GM18505 (cell line): ENCODE measurements around the gene IFITM10.

Experiments used
- ATAC-seq: cut with Tn5 transposase; IDR thresholded peaks from one replicate; pipeline ENCODE4 v1.9.1; 2021; ENCODE audit not compliant: unreplicated experiment
- POLR2A ChIP-seq: IDR thresholded peaks from 4 replicates; pipeline ENCODE4 v1.6.1; 2011; ENCODE audit warnings: borderline replicate concordance; ENCODE audit not compliant: insufficient read depth, insufficient read length; ENCODE audit errors: extremely low read depth

IFITM10 gene

GRCh38 chr11:1703146-1703545, 47.2 kb downstream of the IFITM10 start:
- no peak for ATAC-seq
- no peak for TF ChIP-seq POLR2A

DNA sequence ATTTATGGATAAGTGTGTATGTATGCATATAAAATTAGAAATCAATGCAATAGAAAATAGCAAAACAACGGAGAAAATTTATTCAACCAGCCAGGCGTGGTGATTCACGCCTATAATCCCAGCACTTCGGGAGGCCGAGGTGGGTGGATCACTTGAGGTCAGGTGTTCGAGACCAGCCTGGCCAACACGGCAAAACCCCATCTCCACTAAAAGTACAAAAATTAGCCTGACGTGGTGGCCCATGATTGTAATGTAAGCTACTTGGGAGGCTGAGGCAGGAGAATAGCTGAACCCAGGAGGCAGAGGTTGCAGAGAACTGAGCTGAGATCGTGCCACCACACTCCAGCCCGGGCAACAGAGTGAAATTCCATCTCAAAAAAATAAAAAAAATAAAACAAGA, 47.9 kb downstream of the IFITM10 start:
- TF ChIP-seq POLR2A, result no peak
- ATAC-seq, result no peak

- TF ChIP-seq POLR2A, result no peak
- ATAC-seq, result no peak
Measured at GRCh38 chr11:1701091-1701807, 49.1 kb downstream of the IFITM10 start.

- TF ChIP-seq POLR2A, result no peak
- ATAC-seq, result no peak
Measured at GRCh38 chr11:1699771-1700170, 50.6 kb downstream of the IFITM10 start.

DNA sequence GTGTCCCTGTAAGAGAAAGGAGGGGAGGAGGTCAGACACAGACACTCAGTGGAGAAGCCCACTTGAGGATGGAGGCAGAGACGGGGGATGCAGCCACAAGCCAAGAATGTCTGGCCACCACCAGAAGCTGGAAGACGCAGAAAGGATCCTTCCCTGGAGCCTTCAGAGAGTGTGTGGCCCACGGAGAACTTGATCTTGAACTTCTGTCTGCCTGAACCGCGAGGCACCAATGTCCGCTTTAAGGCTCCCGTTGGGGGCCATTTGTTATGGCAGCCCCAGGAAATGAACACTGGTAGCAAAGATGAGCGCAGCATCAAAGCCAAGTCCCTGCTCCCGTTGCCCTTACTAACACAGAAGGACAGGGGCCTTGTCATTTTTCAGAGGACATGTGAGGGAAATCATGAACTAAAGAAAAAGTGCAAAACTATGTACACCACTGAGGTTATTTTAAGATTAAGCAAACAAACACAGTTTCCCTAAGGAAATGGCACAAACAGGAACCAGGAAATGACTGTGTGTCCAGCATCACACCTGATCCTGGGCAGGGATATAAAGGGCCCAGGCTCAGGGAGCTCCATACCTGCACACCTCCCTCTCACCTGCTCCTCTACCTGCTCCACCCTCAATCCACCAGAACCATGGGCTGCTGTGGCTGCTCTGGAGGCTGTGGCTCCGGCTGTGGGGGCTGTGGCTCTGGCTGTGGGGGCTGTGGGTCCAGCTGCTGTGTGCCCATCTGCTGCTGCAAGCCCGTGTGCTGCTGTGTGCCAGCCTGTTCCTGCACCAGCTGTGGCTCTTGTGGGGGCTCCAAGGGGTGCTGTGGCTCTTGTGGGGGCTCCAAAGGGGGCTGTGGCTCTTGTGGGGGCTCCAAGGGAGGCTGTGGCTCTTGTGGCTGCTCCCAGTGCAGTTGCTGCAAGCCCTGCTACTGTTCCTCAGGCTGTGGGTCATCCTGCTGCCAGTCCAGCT, 53.5 kb downstream of the IFITM10 start, which contains the start of gene KRTAP5-6:
KRTAP5-6 (plus strand) TSS at position 588 of the 963 bp plus-strand sequence; CDS start at position 639, 51 bp downstream.
- TF ChIP-seq POLR2A, result no peak
- ATAC-seq, result no peak

DNA sequence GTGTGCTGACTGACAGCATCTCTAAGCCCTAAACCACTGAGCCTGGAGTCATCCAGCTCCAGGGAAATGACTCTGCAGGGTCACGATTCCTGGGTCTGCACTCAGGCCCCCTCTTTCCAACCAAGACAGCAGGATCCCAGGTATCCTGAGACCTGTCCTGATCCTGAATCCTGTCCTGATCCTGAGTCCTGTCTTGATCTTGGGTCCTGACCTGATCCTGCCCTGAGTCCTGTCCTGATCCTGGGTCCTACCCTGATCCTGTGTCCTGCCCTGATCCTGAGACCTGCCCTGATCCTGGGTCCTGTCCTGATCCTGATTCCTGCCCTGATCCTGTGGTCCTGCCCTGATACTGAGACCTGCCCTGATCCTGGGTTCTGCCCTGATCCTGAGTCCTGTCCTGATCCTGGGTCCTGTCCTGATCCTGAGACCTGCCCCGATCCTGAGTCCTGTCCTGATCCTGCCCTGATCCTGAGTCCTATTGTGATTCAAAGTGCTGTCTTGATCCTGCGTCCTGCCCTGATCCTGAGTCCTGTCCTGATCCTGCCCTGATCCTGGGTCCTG, 54.8 kb downstream of the IFITM10 start:
- ATAC-seq, result no peak
- no peak for TF ChIP-seq POLR2A

DNA sequence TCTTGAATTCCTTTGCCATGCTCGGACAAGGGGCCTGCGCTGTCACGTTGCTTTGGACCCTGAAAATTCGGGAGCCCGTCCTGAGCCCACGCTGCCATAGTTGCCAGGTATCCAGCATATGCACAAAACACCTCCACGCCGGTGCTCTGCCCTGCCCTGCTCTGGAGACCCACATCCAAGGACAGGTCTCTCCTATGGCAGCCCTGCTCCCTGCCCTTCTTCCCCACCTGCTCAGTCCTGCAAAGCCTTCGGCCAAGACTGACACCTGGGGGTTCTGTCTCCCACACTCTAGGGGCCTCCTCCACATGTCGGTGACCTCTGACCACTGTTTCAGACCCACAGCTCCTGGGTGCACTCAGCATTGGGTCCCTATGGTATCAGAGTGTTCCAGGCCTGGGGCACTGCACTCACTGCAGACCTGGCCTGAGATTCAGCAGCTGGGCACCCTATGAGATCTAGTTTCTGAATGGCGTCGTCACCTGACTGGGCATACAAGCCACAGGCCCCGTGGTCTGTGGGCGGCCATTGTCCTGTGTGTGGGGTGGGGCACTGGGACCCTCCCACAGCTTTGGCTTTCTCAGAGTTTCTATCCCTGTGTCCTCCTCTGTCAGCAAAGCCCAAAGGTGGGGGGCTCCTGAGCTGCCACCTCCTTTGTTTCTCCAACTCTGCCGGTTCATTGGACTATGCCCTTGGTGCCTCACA, 55.4 kb downstream of the IFITM10 start:
- no peak for TF ChIP-seq POLR2A
- no peak for ATAC-seq

GRCh38 chr11:1694064-1694845, 56.1 kb downstream of the IFITM10 start:
- TF ChIP-seq POLR2A, result no peak
- ATAC-seq, result no peak

DNA sequence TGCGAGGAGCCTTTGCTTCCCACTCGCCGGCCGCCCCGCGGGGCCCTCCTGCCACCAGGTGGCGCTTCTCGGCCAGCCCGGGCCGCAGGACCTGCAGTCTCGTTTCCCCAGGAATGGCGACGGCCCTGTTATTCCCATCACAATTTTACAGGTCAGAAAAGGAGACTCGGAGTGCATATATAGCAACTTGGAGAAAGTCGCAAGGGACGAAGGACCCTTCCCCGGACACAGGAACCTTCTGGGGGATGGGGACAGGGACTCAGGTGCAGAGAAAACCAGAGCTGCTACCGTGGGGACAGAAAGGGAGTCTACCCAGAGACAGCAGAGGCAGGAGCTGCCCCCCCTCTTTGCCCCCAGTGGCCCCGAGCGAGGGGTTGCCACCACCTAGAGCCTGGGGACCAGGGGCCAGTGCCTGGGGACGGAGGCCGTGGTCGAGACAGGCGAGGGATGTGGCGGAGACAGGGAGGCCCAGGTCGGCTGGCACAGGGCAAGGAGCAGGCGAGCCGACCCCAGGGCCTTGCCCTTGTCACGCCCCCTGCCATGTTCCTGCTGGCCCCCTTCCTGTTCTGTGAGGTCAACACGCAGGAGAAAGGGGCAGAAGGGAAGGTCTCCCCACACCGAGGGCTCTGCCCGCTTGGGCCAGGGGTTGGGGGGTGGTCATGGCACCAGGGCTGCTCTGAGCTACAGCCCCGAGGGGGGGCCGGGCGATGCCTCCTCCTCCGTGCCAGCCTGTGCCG, 56.9 kb downstream of the IFITM10 start:
- no peak for TF ChIP-seq POLR2A
- ATAC-seq, result no peak

- no peak for TF ChIP-seq POLR2A
- ATAC-seq, result no peak
Measured at GRCh38 chr11:1692708-1693326, 57.6 kb downstream of the IFITM10 start.

GRCh38 chr11:1691878-1692707, 58.3 kb downstream of the IFITM10 start:
- no peak for TF ChIP-seq POLR2A
- no peak for ATAC-seq
